Measurements from ENCODE around the gene TANC1. TPM values are rescaled to one million over a fixed set of nuclear protein-coding genes. Genes with fewer than 3 reads are reported as not detected.

Gene TANC1
- total RNA-seq, 1 experiment from 2014 or later = 12.4 TPM

- no peak for DNase-seq (ENCODE audit: low read depth)
Observed at GRCh38 chr2:158994920-158995676, 26.7 kb downstream of the TANC1 start.

- DNase-seq (ENCODE audit: low read depth) = no peak
Observed at GRCh38 chr2:158995677-158996049, 27.2 kb downstream of the TANC1 start.

- no peak for DNase-seq (ENCODE audit: low read depth)
Observed at GRCh38 chr2:158996378-158996993, 28.0 kb downstream of the TANC1 start.

GRCh38 chr2:158997037-158997790 lies 28.8 kb downstream of the TANC1 start:
- DNase-seq (ENCODE audit: low read depth) = no peak

GRCh38 chr2:158998551-158999248 lies 30.3 kb downstream of the TANC1 start:
- DNase-seq (ENCODE audit: low read depth) = peak; percentile 96

DNA sequence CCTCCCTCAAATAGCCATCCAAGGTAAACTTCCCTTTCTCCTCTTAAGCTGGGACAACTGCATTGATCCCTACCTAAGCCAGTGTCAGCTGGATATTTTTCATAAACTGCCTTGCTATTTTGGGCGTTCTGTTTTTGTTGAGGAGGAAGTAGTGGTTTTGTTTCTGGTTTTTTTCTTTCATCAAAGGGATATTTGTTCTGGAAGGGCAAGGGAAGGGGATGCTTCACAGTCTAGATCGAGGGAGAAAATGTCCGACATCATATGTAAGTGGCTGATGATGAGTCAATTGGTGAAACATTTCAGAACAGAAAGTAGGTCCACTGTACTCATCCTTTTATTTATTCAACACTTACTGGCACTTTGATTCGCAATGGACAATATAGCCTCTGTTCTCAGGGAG lies 31.0 kb downstream of the TANC1 start:
- peak; percentile 76 for DNase-seq (ENCODE audit: low read depth)

DNA sequence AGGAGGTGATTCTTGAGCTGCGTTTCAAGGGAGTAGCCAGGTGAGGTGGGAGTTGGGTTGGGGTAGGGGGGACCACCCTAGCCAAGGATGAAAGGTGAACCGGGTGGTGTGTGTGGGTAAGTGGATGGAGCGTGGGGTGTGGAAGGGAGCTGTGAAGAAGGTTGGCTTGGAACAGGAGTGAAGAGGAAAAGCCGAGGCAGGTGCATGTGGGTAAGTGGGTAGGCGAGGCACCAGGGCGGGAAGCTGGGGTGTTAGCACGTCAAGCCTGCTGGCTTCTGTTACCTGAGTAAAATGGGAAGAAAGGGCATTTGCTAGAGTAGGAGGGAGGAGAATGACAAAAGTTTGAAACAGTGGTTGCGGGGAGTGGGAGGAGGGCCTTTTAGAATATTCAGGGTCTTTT lies 31.6 kb downstream of the TANC1 start:
- DNase-seq (ENCODE audit: low read depth) = no peak

DNA sequence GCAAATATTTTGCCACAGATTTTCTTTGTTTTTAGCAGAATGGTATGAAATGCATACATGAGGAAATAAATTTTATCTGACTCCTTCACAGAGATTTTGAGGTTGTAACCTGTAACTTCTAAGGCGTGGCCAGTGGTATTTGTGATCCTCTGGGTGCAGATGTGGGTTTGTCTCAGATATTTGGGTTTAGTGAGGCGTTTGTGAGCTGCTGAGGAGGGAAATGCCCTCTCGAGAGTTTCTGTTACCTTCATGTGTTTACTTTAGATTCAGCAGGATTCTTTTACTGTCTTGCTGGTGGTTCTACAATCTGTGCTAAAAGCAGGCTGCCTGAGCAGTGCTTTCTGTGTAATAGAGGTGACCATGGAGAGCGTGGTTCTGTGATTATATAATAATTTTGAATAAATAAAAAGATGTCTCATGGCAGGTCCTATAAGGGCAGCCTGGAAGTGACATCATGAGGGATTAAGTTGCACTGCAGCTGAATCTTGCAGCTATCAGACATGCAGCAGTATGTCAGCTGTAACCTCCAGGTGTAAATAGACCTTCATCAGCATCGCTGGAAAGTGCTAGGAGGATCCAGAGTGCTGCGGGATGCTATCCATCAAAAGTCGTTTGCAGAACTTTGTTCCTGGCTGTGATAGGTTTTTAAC lies 34.1 kb downstream of the TANC1 start:
- DNase-seq (ENCODE audit: low read depth) = no peak

- no peak for DNase-seq (ENCODE audit: low read depth)
Observed at GRCh38 chr2:159003555-159003954, 35.1 kb downstream of the TANC1 start.

DNA sequence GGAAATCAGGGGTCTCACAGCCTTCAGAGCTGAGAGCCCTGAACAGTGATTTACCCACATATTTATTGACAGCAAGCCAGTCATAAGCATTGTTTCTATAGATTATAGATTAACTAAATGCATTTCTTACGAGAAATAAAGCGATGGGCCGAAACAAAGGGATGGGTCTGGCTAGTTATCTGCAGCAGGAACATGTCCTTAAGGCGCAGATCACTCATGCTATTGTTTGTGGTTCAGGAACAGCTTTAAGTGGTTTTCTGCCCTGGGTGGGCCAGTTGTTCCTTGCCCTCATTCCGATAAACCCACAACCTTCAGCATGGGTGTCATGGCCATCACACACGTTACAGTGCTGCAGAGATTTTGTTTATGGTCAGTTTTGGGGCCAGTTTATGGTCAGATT lies 36.4 kb downstream of the TANC1 start:
- DNase-seq (ENCODE audit: low read depth) = no peak

DNA sequence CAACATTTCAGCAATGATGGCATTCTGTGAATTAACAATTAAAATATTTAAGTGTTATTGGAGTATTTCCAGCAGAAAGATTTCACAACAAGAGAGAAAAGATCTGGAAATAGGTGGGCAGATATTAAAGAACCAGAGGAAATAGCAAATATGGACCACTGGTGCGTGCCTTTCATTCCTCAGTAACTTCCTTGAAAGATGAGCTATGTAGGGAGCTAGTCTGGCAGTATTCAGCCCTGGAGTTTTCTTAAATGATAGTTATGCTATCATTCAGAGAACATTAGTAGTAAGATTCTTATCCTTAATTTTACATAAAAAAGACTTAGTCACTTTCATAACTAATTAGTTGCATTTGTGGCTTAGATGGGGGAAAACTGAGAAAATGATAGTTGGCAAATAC lies 41.5 kb downstream of the TANC1 start:
- DNase-seq (ENCODE audit: low read depth) = no peak

DNA sequence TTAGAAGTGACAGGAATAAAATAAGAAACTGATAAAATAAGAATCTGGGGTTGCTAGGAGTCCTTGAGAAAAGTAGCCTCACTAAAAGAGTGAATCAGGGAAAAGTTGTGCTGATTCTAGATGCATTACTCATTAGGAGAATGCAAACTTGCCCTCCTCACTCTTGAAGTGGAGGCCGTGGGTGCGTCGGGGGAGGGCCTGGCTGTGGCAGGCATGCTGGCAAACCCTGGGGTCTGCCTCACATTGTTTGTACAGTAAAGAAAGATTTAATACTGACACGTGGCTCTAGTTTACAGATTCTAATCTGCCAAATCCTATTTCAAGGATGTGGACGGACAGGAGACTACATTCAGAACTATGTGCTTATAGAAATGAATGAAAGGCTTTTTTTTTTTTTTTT lies 41.9 kb downstream of the TANC1 start:
- DNase-seq (ENCODE audit: low read depth) = peak; percentile 46

- DNase-seq (ENCODE audit: low read depth) = peak; percentile 38
Observed at GRCh38 chr2:159010963-159011362, 42.5 kb downstream of the TANC1 start.

DNA sequence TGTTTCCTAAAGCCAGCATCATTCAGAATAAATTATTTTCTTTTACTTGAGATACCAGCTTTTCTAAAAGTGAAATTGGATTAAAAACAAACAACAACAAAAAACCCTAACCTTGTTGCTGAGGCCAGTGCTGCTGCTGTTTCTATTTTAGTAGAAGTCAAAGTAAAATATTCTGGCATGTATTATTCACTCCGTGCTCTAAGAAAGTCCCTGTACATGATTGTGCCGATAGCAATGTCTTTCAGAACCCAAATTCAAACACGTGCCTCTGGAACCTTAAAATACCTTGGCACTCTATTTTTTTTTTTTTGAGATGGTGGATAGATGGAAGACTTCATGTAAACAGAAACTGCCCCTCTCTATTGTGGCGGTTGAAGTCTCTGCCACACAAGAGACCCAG lies 43.7 kb downstream of the TANC1 start:
- DNase-seq (ENCODE audit: low read depth) = no peak

DNA sequence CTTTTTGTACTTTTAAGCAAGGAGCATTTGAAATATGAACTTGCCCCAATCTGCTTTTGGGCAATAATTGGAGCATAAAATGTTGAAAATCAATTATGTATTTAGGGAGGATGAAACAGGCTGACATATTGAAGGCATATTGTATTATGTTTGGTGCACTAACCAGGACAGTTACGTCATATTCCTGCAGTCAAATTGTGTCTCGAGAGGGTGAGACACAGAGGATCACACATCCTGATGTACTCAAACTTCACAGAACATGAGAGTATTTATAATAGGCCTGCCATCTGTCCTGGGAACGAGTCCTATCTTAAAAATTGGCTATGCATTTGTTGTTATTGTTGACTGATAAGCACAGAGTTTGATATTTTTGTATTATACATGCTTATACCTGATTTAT lies 44.7 kb downstream of the TANC1 start:
- DNase-seq (ENCODE audit: low read depth) = no peak

DNA sequence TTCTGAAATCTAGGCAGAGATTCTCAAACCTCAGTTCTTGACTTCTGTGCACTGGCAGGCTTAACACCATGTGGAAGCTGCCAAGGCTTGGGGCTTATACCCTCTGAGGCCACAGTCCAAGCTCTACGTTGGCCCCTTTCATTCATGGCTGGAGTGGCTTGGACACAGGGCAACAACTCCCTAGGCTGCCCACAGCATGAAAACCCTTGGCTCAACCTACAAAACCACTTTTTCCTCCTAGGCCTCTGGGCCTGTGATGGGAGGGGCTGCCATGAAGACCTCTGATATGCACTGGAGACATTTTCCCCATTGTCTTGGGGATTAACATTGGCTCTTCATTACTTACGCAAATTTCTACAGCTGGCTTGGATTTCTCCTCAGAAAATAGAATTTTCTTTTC lies 46.7 kb downstream of the TANC1 start:
- no peak for DNase-seq (ENCODE audit: low read depth)

GRCh38 chr2:159015823-159016222 lies 47.4 kb downstream of the TANC1 start:
- DNase-seq (ENCODE audit: low read depth) = no peak

DNA sequence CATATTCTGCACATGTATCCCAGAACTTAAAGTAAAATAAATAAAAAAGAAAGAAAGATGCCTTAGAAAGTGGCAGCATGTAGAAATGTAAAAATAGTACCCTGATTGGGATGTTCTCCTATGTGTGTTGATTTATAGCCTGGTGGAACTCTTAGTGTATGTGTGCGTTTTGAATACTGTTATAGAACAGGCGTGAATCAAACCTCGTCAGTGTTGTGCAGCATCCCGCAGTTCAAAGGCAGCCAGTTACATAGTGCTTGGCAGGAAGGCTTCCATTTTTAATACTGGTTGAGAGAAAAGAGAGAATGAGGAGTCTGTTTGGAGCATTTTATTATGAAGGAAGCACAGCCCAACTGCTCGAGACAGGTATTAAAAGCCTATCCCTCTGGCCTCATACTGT lies 49.4 kb downstream of the TANC1 start:
- no peak for DNase-seq (ENCODE audit: low read depth)

GRCh38 chr2:159019021-159019420 lies 50.6 kb downstream of the TANC1 start:
- DNase-seq (ENCODE audit: low read depth) = no peak

DNA sequence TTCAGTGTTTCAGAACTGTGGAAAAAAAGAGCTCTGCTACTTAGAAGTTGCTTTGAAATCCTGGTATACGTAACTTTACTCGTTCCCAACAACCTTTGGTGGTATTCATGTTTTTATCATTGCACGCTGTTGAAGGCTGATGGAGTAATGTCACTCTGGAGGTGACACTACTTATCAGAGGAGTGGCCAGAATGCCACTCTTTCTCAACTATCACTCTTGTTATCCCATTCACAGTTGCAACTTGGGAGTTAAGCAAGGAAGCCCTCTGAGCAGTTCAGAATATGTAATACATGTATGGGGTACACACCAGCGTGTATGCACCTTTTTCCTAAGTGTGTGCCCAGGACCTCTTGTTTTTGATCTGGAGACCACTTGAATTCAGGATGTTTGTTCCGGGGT lies 53.6 kb downstream of the TANC1 start:
- DNase-seq (ENCODE audit: low read depth) = no peak

DNA sequence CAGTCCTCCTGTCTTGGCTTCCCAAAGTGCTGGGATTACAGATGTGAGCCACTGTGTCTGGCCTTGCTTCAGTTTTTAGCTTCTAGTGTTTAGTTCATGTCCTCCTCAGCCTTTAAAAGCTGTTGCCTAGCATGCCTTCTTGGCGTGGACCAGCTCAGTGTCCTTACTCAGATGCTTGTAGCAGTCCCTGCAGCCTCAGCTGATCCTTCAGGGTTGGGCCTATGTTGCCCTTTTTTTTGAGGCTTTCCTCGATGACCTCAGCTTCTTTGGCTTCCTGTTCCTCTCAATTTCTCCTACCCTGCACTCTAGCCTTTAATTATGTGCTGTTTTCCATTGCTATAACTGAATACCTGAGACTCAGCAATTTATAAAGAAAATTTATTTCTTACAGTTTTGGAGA lies 57.7 kb downstream of the TANC1 start:
- DNase-seq (ENCODE audit: low read depth) = no peak

DNA sequence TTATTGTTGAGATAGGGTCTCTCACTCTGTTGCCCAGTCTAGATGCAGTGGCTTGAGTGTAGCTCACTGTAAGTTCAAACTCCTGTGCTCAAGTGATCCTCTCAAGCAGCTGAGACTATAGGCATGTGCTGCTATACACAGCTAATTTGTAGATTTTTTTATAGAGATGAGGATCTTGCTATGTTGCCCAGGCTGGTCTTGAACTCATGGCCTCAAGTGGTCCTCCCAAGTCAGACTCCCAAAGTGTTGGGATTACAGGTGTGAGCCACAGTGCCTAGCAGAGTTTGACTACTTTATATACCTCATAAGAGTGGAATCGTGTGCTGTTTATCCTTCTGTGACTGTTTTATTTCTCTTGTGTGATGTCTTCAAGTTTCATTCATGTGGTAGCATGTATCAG lies 60.3 kb downstream of the TANC1 start:
- no peak for DNase-seq (ENCODE audit: low read depth)

Data from LHCN-M2 (cell line).